Mesothelial cell of epicardium (in vitro differentiated cells): ENCODE data around the gene FBRSL1. TPM values are rescaled to one million over a fixed set of nuclear protein-coding genes. Genes with fewer than 3 reads are reported as not detected.

Experiments used
- DNase-seq, 2 experiments: peaks; one replicate each; pipeline ENCODE4 v3.0.0; 2021; ENCODE audit warnings: low spot score in 2 of 2; ENCODE audit not compliant: unreplicated experiment in 2 of 2
- H3K27ac Mint-ChIP-seq: 2 replicates; pipeline ENCODE4 v1.8.0; 2021; ENCODE audit warnings: mixed read lengths
- H3K27me3 Mint-ChIP-seq: 2 replicates; pipeline ENCODE4 v1.8.0; 2021; ENCODE audit warnings: low read depth, mixed read lengths
- H3K36me3 Mint-ChIP-seq: 2 replicates; pipeline ENCODE4 v1.8.0; 2021; ENCODE audit warnings: mixed read lengths
- H3K4me1 Mint-ChIP-seq: 2 replicates; pipeline ENCODE4 v1.8.0; 2021; ENCODE audit warnings: mixed read lengths
- H3K4me3 Mint-ChIP-seq: 2 replicates; pipeline ENCODE4 v1.8.0; 2021; ENCODE audit warnings: mild to moderate bottlenecking, moderate library complexity, mixed read lengths
- H3K9me3 Mint-ChIP-seq: 2 replicates; pipeline ENCODE4 v1.8.0; 2021; ENCODE audit warnings: mixed read lengths
- CTCF ChIP-seq: fragments of 200-600 bp; sonication (generic); IDR thresholded peaks from one replicate; pipeline ENCODE4 v1.5.0; 2021; ENCODE audit warnings: antibody characterized with exemption; ENCODE audit not compliant: unreplicated experiment
- total RNA-seq: library from RNA; stranded (reverse); gene quantifications from 3 replicates; pipeline ENCODE4 v1.2.1, GENCODE V29; 2021

Gene FBRSL1
- total RNA-seq, 1 donor from 2014 or later, result 115 TPM

- Mint-ChIP-seq H3K4me1 (peaks cover 35% of the 10 kb centered on the region), H3K27ac (no peak overlapping the region), H3K36me3 (no peaks in the 10 kb centered on the region), H3K27me3 (peaks cover 45% of the 10 kb centered on the region), H3K9me3 (no peaks in the 10 kb centered on the region), H3K4me3 (peak overlapping the region; percentile 61)
- DNase-seq, result peak in 1 of 2 experiments; percentile 61
- TF ChIP-seq CTCF, result no peak
Observed at GRCh38 chr12:132489078-132489601, 811 bp upstream of the FBRSL1 start.

GRCh38 chr12:132490422-132491137 lies 629 bp downstream of the FBRSL1 start:
- DNase-seq, result no peak
- H3K27ac Mint-ChIP-seq, result peak overlapping the region; percentile 79
- H3K4me3 Mint-ChIP-seq, result peak overlapping the region; percentile 82
- peaks cover 43% of the 10 kb centered on the region for H3K4me1 Mint-ChIP-seq
- peaks cover 34% of the 10 kb centered on the region for H3K27me3 Mint-ChIP-seq
- no peak for TF ChIP-seq CTCF
- H3K36me3 Mint-ChIP-seq, result no peaks in the 10 kb centered on the region
- H3K9me3 Mint-ChIP-seq, result no peaks in the 10 kb centered on the region

- Mint-ChIP-seq H3K27me3 (peaks cover 28% of the 10 kb centered on the region), H3K27ac (peak overlapping the region; percentile 79), H3K9me3 (no peaks in the 10 kb centered on the region), H3K36me3 (no peaks in the 10 kb centered on the region), H3K4me1 (peaks cover 44% of the 10 kb centered on the region), H3K4me3 (peak overlapping the region; percentile 82)
- DNase-seq, result no peak
- no peak for TF ChIP-seq CTCF
Observed at GRCh38 chr12:132491138-132491663, 1.2 kb downstream of the FBRSL1 start.

- Mint-ChIP-seq H3K27me3 (peaks cover 21% of the 10 kb centered on the region), H3K9me3 (no peaks in the 10 kb centered on the region), H3K36me3 (no peaks in the 10 kb centered on the region), H3K4me3 (peak overlapping the region; percentile 82), H3K27ac (peak overlapping the region; percentile 1), H3K4me1 (peaks cover 48% of the 10 kb centered on the region)
- DNase-seq, result no peak
- TF ChIP-seq CTCF, result no peak
Observed at GRCh38 chr12:132491761-132492378, 1.9 kb downstream of the FBRSL1 start.

- Mint-ChIP-seq H3K27me3 (peaks cover 14% of the 10 kb centered on the region), H3K36me3 (no peaks in the 10 kb centered on the region), H3K4me1 (peaks cover 49% of the 10 kb centered on the region), H3K27ac (no peak overlapping the region), H3K4me3 (peak overlapping the region; percentile 82), H3K9me3 (no peaks in the 10 kb centered on the region)
- TF ChIP-seq CTCF, result no peak
- DNase-seq, result no peak
Observed at GRCh38 chr12:132492522-132492921, 2.6 kb downstream of the FBRSL1 start.
